Dermis blood vessel endothelial cell (primary cell): ENCODE measurements around the gene THADA. TPM values are rescaled to one million over a fixed set of nuclear protein-coding genes. Genes with fewer than 3 reads are reported as not detected.

Experiments
- DNase-seq: peaks from one replicate; pipeline ENCODE4 v3.0.0; 2010
- total RNA-seq: library from RNA; depleted of rRNA; stranded (reverse); fragments of >200 nt; gene quantifications from 2 replicates; pipeline ENCODE4 v1.2.3, GENCODE V29; 2014

THADA gene
- total RNA-seq, 1 donor from 2014 or later, result 26.9 TPM

DNA sequence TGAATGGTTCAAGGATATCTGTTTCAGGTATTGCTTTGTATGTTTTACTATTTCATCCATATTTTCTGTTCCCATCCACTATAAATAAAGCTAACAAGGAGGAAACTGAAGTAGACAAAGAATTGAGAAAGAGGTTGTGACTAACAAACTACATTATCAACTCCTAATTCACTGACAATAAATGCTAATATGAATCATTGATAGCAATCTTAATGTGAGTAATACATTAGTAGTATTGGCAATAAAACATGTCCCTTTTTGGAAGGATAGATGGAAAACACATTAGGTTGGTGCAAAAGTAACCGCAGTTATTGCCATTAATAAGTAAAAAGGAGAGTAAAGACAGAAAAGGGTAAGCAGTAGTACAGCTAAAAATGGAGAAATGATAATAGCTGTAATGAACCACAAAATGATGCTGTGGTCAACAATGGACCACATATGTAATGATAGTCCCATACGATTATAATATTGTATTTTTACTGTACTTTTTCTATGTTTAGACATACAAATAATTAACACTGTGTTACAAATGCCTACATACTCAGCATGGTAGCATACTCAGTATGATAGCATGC lies 104.7 kb downstream of the THADA start:
- DNase-seq, result no peak

DNA sequence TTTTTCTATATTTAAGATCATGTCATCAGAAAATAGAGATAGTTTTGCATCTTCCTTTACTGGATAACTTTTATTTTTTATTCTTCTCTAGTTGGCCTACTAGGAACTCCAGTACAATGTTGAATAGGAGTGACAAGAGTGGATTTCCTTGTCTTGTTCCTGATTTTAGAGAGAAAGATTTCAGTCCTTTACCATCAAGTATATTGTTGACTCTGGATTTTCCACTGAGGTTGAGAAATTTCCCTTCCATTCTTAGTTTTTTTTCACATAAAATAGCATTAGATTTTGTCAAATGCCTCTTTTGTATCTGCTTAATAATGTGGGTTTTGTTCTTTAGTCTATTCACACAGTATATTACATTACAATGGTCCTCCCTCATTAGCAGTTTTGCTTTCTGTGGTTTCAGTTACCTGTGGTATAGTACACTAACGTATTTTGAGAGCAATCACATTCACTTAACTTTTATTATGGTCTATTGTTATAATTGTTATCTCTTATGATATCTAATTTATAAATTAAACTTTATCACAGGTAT lies 105.5 kb downstream of the THADA start:
- DNase-seq, result no peak

DNA sequence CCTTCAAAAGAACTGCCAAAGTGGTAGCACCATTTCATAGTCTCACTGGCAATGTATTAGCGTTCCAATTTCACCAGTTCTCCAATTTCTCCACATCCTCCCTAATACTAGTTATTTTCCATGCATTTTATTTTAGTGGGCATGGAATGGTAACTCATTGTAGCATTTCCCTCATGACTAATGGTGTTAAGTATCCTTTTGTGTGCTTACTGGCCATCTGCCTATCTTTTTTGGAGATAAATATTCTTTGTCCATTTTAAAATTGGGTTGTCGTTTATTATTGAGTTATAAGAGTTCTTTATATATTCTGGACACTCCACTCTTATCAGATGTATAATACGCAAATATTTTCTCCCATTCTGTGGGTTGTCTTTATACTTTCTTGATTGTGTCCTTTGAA lies 107.1 kb downstream of the THADA start:
- DNase-seq, result peak; percentile 35

DNA sequence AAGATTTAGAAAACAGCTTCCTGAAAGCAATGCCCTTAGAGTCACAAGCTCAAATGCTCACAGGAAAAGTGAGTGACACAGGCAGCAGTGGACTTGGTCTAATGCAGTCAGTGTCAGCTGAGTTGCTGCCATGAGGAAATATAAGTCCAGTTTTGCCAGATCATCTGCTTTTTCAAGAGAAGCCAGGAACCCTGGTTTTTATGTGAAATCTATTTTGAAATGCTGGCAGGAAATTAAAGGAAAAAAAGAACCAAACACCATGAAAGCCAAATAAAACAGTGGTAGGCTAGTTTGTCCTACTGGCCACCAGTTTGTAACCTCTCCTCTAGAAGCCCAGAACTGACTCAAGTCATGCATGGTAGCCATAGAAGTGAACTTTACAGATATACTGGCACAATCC lies 109.2 kb downstream of the THADA start:
- peak; percentile 13 for DNase-seq

DNA sequence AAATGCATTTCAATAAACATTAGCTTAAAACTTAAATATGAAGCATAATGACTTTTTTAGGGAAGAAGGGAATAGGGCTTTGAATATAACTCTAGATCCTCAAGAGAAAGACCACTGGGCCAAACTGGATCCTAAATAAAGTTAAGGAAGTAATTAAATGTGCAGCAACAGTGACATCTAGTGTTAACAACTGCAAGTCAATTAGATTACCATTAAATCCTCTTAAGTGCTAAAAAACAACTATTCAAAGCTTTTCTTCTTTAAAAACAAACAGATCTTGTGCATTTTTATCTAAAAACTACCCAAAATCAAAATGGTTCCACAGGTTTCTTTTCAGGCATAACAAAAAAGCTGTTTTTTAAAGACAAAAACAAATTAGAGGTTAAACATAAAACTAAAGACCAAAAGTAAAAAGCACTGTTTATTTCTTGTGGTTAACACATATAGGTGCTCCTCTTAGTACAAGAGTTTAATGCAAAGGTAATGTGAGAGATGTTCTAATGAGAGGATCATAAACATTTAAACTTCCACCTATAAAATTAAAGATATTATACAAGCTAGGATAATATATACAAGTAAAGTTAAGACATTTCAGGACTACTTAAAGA lies 111.4 kb downstream of the THADA start:
- DNase-seq, result peak; percentile 90

DNA sequence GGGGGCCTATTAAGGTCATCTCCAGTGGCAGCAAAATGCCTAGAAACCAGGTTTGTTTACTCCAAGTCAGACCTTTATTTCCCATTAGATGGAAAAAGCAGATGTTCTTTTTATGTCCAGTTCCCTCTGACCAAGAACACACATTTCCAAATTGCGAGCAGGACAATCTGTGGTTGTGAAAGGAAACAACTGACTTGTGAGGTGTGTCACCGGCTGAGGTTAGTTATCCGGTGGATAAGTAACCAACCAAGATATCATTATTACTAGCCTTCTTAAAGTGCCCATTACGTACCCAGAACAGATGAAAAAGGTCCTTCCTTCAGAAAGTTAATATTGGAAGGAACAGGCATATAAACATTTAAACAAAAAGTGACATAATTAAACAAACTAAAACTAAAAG lies 112.9 kb downstream of the THADA start:
- DNase-seq, result peak; percentile 32

DNA sequence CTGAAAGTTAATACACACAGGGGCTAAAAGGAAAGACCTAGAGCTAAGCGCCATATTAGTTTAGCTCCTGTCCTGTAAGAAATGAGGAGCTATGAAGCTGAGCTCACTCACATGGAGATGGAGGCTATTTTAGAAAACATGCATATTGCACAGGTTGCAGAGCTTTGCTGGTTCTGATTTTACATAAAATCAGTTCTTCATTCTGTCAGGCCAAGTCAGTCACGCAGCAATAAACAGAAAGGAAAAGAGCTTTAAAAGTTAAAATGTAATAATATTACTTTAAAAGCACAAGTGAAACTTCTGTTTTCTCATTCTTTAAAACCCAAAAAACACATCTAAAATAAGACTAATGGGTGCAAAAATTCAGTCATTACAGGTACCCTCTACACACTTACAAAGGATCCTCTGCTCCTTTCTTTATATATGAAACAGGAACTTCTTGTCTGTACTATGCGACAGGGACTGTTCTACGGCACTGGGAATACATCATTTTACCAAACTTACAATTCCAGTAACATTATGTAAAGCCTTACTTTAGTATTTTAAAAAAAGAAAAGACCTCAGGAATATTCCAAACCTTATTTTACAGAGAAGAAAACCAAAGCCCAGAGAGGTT lies 113.8 kb downstream of the THADA start:
- no peak for DNase-seq

DNA sequence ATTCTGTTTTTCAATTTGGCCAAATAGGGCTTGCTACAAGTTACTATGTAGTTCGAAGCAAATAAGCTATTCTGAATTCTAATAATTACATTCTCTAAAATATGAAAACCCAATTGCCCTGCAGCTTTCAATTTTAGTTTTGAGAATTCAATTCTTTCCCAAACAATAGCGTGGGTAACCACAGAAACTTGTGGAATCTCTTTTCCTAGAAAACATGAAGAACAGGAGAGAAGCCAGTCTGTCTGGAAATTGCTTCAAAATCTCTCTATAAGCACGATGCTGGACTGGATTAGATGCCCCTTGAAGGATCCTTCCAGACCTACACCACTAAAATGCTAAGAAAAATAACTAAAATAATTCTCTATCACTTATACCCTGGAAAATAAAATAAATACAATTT lies 115.0 kb downstream of the THADA start:
- DNase-seq, result no peak

DNA sequence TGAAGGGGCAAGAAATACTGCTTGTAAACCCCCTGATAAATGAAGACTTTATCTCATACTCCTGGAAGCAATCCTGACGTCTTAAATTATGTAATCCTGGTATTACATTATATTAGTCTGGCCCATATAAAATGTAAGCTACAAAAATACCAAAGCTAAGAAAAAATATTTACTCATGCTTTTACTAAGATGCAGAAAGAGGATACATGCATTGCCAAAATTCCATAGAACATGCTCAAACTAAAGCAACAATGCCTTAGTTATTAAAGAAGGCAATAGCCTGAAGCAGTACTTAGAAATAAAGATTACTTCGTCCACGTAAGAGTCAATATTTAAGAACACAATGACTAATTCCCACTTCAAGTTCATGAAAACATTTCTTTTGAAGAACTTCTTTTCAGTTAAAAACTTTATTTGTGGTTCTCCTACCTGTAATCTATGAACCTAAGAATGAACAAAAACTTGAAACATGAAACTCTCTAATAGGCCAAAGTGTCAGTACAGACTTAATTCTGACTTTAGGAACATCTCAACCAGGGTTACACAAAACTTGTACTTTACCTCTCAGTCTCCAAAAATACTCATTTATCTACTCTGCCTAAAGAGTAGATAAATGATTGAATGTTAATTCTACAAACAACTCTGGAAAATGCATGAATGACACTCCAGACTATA lies 117.3 kb downstream of the THADA start:
- DNase-seq, result no peak

DNA sequence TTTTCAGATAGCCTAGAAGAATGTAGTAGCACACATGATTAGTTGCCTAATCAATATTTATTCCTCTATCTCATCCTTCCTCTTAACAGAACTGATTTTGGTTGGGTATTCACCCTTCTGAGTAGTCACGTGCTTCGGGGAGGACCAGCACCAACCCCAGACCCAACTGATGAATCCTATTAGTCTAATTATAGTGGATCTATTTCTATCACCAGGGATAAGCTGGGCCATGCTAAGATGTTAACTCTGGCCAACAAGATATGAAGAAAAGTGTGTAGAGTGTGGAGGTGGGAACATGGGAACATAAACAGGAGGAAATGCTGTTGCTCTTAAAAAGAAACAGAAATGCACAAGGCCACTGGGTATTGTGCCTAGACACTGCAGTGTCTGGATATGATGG lies 119.9 kb downstream of the THADA start:
- no peak for DNase-seq

DNA sequence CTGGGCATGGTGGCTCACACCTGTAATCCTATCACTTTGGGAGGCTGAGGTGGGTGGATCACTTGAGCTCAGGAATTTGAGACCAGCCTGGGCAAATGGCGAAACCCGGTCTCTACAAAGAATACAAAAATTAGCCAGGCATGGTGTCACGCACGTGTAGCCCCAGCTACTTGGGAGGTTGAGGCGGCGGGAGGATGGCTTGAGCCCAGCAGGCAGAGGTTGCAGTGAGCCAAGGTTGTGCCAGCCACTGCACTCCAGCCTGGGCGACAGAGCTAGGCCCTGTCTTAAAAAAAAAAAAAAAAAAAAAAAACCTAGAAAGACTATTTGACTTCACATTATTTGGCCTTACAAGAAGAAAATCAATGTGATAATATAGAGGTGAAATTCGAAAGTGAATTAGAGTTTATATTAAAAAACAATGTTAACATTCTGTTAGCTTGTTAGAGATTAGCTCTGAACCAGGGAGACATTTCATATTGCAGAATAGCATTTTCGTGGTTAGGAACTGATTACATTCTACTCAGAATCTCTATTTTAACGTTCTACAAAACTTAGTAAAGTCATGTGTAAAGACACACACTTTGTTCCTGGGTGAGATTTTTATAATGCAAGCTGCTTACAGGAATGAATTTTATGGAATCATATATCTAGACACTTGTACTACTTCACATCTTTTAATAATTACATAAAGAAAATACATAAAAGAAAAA lies 120.5 kb downstream of the THADA start:
- DNase-seq, result no peak

DNA sequence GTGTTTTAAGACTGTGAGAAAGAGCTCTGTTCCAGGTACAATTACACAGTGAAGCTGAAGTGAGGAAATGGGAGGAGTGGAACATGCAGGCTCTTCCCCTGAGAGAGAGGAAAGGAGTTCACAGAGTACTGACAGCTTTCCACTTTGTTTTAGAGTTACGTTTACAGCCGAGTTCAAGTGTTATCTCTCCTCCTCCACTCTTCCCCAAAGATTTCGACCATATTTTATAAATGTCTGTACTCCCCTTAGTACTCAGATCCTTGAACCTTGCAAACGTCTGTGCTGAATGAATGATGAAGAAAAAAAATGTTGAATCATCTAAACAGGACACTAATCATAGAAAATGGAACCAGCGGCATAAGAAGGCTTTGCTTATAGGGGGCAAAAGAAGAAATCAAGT lies 121.6 kb downstream of the THADA start:
- no peak for DNase-seq

DNA sequence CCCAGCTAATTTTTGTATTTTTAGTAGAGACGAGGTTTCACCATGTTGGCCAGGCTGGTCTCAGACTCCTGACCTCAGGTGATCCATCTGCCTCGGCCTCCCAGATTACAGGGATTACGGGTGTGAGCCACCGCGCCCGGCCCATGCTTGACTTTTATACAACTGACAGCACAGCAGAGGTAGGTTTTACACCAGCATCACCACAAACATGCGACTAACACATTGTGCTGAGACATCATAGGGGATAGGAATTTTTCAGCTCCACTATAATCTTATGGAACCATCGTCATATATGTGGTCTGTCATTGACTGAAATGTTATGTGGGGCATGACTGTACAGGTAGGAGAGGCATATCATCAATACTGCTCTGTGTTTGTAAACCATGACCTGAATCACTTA lies 122.1 kb downstream of the THADA start:
- no peak for DNase-seq

DNA sequence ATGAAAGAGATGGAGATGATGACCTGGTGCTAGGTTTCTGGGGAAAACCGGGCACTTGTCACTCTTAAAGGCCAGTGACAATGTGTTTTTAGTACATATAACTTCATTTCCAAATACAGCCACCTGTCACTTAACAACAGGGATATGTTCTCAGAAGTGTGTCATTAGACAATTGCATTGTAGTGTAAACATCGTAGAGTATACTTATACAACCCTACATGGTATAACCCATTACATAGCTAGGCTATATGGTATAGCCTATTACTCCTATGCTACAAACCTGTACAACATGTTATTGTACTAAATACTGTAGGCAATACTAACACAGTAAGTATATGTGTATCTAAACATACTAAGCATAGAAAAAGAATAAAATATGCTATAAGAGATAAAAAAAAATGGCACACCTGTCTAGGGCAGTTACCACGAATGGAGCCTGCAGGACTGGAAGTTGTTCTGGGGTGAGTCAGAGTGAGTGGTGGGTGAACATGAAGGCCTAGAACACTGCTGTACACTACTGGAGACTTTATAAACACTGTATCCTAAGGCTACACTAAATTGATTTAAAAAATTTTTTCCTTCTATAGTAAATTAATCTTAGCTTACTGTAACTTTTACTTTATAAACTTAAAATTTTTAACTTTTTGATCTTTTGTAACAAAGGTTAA lies 123.2 kb downstream of the THADA start:
- DNase-seq, result no peak

DNA sequence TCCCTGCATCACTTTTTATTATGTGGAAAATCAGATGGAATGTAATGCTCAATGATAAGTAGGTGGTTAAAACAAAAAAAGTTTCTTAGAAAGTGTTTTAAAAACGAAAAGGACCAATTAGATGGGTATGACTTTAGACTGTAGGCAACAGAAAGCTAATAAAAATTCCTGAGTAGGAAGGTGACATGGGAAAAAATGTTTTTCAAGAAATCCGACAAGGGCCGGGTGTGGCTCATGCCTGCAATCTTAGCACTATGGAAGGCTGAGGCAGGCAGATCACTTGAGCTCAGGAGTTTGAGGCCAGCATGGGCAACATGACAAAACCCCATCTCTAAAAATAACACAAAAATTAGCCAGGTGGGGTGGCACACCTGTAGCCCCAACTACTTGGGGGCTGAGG lies 126.1 kb downstream of the THADA start:
- DNase-seq, result no peak

DNA sequence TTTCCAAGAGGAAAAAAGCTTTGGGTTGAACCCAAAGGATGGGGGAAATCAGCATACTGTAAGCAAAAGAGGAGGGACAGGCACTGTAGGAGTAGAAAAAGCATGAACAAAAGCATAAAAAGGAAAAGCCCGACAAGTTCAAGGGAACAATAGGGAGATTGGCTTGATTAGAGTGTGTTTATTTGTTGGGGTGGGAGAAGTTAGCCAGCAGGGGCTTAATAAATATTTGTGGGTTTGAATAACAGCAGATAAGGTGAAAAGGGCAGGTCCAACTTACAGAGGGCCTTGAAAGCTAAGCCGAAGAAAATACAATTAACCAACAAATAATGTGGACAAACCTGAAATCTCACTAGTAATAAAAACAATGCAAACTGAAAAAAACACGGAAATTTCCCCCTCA lies 126.7 kb downstream of the THADA start:
- no peak for DNase-seq

DNA sequence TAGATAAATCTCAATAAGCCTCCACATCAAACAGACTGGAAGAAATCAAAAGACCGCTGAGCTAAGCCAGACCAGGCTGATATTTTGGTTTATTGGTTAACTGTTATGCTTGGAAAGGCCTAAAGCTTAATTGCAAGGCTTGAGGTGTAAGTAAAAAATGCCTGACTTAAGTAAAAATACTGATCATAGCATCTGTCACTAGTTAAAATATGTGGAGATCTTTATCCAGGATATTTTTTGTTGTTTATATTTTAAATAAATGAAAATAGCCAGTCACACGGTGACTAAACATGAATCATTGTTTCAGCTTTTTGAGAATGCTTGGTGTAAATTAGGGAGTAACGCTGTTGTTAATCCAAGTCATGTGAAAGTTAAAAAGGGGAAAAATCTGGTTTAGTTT lies 127.9 kb downstream of the THADA start:
- peak; percentile 46 for DNase-seq

DNA sequence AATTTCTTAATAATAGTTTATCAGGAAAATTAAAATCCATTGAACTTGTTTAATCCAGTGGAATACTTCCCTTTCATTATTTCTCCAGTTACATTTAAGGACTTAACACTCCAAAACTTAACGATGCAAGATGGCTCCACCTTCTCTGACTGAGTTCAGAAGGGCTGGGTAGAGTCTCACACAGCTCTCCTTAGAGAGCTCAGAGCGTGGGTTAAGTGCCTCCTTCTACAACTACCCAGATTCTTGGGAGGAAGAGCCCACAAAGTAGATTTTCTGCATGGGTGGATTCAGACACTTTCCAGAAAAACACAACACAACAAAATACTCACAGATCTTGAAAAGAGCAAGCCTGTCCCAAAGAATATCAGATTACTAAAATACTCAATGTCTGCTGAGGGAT lies 130.6 kb downstream of the THADA start:
- DNase-seq, result no peak

DNA sequence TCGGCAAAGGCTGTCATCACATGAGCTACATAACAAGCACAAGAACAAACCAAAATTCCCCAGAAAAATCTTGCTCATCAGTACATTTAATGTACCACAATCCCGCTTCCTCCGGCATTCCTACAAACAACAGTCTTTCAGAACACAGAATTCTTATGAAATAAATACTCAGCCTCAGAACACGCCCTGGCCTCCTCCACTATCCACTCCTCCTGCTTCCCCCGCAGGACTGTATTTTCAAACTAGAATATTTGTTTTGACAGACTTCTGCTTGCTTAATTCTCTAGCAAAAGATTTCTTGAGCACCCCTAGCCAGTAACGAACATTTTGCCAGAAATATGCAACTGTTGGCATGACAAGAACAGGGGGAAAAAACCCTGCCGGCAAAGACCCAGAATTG lies 131.2 kb downstream of the THADA start:
- DNase-seq, result no peak

DNA sequence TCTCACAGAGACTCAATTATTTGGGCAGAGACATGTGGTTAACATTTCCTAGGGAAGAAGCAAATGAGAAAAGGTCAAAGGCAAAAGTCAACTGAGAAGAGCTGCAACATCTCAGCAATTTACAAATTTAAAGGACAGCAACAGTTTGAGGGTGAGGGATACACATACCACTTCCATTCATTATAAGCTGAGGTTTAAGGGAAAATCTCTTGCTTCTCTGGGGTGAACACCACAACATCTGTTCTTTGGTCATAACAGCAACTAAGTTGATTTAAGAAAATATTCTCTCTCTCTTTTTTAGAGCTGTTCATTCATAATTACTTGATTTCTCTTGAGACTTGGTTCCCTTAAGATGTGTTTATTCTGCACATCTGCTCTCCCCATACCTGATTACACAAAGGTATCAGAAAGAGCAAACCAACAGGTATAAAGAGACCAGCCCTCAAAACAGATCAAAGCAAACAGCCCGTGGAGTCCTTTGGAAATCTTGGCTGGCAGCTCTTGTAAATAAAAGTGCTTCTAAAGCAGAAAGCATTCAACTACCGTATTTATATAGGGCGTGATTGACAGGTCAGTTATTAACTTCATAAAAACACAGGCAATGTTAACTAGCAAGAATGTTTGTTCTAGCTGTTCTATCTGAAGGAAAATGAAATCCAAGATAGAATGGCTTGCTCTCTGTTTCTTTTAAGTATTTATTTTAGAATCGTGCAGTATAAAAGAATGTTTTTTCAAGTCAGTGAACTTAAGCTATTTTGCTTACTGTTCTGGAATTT lies 132.8 kb downstream of the THADA start:
- no peak for DNase-seq

DNA sequence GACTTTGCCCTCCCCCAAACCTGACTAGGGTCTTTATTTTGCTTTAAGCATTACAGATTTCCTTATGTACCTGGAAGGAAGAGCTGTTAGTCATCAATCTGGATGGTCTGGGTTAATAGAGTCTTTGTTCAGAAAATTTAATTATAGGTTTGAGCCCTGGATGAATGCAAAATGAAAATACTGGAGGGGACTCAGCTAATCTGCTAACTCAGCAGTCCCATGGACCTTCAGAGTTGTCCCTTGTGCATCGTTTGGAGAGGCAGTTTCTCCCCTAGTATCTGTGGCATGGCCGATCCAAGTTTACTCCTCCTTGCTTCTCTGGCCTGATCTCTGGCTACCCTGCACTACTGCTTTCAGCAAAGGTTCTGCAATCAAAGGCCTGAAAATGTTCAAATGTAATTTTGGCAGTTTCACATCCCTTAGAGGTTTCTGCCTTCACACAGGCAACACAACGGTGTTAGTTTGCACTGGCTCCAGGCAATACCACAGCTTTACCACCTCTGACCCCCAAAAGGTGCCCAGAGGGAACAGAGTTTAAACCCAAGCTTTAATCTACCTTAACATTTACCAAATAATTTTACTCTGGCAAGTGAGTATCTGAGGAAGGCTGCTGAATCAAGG lies 134.3 kb downstream of the THADA start:
- DNase-seq, result no peak
